HK-2 (cell line): Measurements from ENCODE around the gene GSG1.
"Not testable (repeated sequence)": the region's sequence is repeated elsewhere in the genome, so short reads cannot be mapped to it uniquely, and the experiment has no call there.

Experiments
- DNase-seq: peaks from one replicate; pipeline ENCODE4 v3.0.0-alpha.2; 2018; ENCODE audit not compliant: unreplicated experiment

Gene GSG1

DNA sequence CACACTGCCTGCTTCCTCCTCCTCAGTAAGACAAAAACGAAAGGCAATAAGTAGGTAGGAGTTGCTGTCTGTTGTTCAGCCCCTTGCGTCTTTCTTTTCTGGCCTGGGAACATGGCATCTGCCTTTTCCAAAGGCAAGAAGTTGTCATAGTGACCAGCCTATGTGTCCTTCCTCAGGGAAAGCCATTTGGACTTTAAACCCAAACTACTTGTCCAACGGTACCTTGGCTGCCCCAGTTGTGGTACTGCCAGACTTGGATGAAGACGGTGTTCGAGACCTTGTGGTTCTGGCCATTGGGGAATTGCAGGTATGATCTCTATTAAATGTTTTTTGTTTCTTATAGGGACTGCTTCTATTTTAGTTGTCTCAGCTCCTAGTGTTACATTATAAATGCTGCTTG is 40.8 kb downstream of the GSG1 start:
- no peak for DNase-seq

- no peak for DNase-seq
Measured at GRCh38 chr12:13061377-13061776, 42.1 kb downstream of the GSG1 start.

DNA sequence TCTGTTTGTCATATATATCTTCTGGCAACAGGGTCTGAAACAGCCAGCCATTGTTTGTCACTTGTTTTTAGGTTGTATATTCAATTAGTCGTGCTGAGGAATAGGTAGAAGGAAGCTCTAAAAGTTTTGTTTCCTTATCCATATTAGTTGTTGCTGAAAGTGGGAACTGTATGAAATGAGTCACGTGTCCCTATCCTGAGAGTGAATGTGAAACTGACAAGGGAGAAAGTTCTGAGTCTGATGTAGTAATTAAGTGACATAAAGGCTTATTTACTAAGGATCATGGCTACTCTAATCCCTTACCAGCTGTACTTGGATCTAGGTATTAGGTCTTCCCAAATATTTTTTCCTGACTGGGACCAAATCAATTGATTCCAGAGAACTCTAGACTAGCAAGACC is 42.9 kb downstream of the GSG1 start:
- DNase-seq = no peak

GRCh38 chr12:13053617-13054016 is 49.9 kb downstream of the GSG1 start:
- not testable (repeated sequence) for DNase-seq

- DNase-seq = no peak
Measured at GRCh38 chr12:13052421-13052820, 51.0 kb downstream of the GSG1 start.

DNA sequence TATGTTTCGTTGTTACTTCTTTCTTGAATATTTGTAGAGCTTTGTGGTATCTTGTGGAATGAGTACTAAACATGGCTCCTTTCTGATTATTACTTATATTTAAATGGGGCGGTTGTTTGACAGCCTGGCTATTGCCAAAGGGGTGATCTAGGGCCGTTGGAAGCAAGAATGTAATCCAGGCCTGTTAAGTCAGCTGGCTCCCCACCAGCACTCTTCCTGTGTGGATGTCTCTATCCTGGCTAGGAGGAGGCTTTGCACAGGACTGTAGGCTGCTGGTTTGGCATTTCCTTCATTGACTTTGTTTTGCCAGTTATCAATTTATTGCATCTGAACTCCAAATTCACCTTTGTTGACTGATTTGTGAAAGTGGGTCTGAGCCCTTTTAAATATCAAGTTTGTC is 53.7 kb downstream of the GSG1 start:
- no peak for DNase-seq

- DNase-seq = no peak
Measured at GRCh38 chr12:13046964-13047363, 56.5 kb downstream of the GSG1 start.

GRCh38 chr12:13045816-13046215 is 57.7 kb downstream of the GSG1 start:
- DNase-seq = no peak

DNA sequence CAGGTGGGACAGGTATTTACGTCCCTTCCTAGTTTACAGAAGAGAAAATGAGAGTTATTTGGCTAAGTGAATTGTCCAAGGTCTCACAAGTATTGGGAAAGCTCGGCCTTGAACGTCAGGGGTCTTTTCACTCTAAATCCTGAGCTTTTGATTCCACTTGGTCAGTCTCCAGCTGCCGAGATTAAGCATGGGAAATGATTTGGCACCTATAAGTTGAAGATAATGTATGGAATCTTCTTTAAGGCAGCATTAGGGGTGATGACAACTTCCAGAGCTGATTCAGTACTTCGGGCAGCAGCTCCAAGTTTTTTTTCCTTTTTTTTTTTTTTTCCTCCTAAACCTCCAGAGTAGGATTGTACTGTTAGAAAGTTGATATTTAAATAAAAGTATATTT is 58.6 kb downstream of the GSG1 start:
- no peak for DNase-seq

GRCh38 chr12:13044002-13044905 is 59.2 kb downstream of the GSG1 start, which contains the start of gene FAM234B:
Gene FAM234B (plus strand): TSS chr12:13044381. CDS start chr12:13044404, 23 bp downstream.
- peak; percentile 77 for DNase-seq

DNA sequence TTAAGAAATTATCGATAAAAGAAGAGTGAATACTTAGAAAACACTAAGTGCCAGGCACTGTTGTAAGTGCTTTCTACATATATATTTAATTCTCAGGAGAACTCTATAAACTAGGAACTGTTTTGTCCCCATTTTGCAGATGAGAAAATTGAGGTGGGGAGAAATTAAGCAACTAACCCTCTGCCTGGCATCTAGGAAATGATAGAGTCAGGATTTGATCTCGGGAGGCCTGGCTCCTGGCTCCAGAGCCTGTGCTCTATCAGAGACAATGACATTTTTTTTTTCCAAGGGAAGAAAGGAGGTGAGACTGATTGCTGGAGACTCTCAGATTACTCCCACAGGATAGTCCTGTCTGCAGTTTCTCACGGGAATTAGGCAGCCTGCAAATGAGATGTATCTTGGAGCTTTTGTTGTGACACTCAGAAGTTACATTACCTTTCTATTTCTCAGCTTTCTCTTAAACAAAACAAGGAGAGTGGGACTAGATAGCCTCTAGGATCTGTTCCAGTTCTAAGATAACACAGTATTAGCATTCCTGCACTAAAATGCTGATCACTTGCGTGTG is 60.7 kb downstream of the GSG1 start:
- DNase-seq = no peak

DNA sequence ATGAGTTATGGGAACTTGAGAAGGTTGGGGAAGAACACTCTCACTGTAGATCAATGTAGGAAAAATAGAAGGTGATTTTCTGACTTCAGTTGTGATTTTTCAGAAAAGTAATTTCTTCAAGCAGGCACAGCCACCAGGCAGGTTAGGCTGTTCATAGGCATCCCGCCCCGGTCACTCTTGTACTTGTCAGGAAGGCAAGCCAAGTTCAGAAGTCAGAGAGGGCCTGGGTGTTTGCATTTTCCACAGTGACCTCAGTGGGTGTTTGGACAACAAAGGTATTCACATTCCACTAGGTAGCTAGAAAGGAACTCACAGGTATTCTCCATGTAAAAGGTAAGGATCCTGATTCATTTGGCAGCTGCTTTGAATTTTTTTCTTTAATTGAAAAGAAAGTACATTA is 62.2 kb downstream of the GSG1 start:
- no peak for DNase-seq

DNA sequence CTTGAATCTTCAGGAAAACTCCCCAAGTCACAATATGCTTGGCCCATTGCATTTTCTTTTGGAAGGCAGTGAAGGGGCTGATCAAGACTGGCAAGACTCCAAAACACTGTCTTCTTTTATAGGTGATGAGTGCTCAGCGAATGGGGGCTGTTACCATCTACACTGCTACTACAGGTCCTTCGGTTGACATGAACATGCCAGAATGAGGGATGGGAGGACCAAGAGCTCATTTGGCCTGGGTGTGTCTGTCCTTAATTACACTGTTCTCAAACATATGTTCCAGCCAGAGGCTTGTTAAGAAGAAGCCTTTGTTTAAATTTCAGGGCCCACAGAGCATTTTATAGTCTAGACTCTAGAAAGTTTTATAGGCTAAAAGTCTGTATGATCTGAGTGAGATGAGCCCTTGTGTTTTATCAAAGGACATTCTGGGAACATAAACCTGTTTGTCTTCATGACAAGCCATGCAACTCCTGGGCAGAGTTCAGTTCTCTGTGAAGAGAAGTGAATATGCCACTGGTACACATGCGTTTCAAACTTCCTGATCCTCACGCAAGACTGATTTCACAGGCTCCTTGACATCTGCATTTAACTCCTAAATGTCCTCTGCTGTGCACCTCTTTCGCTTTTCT is 64.0 kb downstream of the GSG1 start:
- DNase-seq = no peak

DNA sequence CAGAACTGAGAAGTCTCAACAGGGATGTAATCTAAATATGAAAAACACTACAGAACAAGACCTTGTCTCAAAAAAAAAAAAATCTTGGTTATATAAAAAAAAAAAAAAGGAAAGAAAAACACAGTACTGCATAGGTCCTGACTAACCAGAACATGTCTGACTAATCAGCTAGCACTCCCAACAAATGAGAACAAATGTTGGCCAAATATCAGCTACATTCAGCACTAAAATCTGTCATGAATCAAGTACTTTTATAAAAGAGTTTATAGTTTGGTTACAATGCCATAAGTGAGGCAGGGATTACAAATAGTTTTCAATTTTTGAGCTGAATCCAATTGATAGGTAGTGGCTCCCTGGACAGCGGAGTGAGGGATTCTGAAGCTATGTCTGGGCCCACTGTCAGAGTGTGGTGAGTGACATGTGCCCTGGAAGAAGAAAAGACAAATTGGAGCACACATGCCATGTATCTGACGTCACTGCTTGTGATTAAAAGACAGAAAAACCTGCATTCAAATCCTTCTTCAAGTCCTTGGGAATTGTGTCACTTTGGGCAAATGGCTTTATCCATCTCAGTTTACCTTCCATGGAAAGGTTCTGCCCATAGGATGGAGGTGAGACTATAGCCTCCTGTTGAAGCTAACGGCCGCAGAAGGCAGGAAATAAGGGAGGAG is 64.8 kb downstream of the GSG1 start:
- no peak for DNase-seq

DNA sequence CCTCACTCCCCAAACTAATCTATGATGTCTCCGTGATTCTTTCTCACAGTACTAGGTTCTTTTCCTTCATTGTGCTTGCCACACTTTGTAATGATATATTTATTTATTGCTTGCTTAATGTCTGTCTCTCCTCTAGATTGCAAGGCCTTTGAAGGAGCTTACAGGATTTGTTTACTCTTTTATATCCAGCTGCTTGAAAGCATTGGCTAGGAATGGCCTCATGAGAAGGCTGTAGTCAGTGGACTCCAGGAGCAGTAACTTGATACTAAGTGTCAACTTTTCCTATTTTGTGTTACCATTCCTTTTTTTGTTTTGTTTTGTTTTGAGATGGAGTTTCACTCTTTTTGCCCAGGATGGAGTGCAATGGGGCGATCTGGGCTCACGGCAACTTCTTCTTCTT is 66.6 kb downstream of the GSG1 start:
- DNase-seq = no peak

DNA sequence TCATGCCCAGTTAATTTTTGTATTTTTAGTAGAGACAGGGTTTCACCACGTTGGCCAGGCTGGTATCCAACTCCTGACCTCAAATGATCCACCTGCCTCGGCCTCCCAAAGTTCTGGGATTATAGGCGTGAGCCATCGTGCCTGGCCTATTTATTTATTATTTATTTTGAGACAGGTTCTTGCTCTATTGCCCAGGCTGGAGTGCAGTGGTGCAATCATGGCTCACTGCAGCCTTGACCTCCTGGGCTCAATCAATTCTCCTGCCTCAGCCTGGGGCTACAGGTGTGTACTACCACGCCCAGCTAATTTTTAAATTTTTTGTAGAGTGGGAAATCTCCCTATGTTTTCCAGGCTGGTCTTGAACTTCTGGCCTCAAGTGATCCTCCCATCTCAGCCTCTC is 68.1 kb downstream of the GSG1 start:
- DNase-seq = not testable (repeated sequence)
